Measurements from ENCODE around the gene HMCES.

DNA sequence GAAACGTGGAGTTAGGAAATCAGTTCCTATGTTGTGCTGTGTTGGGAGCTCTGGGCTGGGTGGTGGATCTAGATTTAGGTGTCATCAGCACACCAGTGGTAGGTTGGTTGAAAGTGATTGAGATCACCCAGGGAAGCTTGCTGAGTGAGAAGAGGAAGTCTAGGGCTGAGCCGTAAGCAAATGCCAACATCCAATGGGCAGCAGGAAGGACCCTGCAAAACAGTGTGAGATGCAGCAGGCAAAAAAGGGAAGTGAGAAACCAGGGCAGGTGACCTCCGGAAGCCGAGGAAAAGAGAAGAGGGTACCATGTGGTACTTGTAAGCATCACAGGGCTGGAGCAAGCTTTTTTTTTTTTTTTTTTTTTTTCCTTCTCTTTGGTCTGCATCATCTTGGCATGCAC is 45.1 kb upstream of the HMCES start:
- TF ChIP-seq CTCF (IDR thresholded peaks at IDR 0.05; ENCODE audit: borderline replicate concordance, extremely low read depth, low read length, poor library complexity, severe bottlenecking) (no peak), EZH2 (IDR thresholded peaks at IDR 0.05; ENCODE audit: borderline replicate concordance, low read depth, low read length, severe bottlenecking) (no peak)
